Measurements from ENCODE around the gene PARP15.

The PARP15 gene

DNA sequence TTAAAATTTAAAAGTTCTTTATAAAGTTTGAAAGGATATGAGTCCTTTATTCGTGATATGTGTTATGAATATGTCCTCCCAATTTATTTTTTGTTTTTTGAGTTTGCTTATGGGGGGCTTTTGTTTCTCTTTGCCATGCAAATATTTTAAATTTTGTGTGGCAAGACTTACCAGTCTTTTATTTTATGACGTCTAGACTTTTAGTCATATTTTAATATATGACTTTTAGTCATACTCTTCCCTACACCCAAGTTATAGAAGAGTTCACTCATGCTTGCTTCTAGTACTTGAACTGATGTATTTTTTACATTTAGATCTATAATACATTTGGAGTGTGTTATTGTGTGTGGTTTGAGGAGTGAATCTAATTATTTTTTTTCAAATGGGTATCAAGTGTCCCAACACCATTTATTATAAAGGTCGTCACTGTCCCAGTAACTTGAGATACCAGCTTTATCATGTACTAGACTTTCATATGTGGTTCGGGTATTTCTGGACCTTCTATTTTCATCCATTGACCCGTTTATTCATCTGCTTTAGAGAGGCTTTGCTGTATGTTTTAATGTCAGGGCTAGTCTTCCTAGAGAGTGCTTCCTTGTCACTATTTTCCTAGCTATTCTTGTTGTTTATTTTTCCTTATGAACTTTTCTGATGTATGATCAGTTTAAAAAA is 755 bp downstream of the PARP15 start:
- no peaks in the 10 kb centered on the region for H3K27me3 ChIP-seq (ENCODE audit: insufficient read depth, low read length, poor library complexity)
- peaks cover 19% of the 10 kb centered on the region for H3K36me3 ChIP-seq (ENCODE audit: insufficient read depth, low read length)
- H3K9me3 ChIP-seq (ENCODE audit: insufficient read depth, low read length, severe bottlenecking): peaks cover 15% of the 10 kb centered on the region
- H3K4me1 ChIP-seq (ENCODE audit: insufficient read depth, low read length): peaks cover 32% of the 10 kb centered on the region
- DNase-seq (no peak), ATAC-seq (ENCODE audit: insufficient read depth, low read depth) (no peak)
- no peaks in the 10 kb centered on the region for H4K20me1 ChIP-seq (ENCODE audit: insufficient read depth, low read length)
- H3K4me2 ChIP-seq (ENCODE audit: insufficient read depth, low read length): peak overlapping the region; percentile 72
- peak overlapping the region; percentile 65 to 78 for H3K4me3 ChIP-seq (ENCODE audit: low read depth in 1 of 2, low read length in 2 of 2)
- H3K79me2 ChIP-seq (ENCODE audit: insufficient read depth, low read length): peaks cover 26% of the 10 kb centered on the region
- H2AFZ ChIP-seq (ENCODE audit: low read depth, low read length): peak overlapping the region; percentile 92
- H3K9ac ChIP-seq (ENCODE audit: low read depth, low read length): peak overlapping the region; percentile 83
- peak overlapping the region; percentile 89 for H3K27ac ChIP-seq (ENCODE audit: low read length)
- no peak for TF ChIP-seq EZH2 (IDR thresholded peaks at IDR 0.05; ENCODE audit: borderline replicate concordance, low read depth, low read length, severe bottlenecking)
- TF ChIP-seq, protein P1, sequence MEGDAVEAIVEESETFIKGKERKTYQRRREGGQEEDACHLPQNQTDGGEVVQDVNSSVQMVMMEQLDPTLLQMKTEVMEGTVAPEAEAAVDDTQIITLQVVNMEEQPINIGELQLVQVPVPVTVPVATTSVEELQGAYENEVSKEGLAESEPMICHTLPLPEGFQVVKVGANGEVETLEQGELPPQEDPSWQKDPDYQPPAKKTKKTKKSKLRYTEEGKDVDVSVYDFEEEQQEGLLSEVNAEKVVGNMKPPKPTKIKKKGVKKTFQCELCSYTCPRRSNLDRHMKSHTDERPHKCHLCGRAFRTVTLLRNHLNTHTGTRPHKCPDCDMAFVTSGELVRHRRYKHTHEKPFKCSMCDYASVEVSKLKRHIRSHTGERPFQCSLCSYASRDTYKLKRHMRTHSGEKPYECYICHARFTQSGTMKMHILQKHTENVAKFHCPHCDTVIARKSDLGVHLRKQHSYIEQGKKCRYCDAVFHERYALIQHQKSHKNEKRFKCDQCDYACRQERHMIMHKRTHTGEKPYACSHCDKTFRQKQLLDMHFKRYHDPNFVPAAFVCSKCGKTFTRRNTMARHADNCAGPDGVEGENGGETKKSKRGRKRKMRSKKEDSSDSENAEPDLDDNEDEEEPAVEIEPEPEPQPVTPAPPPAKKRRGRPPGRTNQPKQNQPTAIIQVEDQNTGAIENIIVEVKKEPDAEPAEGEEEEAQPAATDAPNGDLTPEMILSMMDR (IDR thresholded peaks at IDR 0.05; ENCODE audit: borderline replicate concordance, extremely low read depth, low read length, poor library complexity, severe bottlenecking): no peak

DNA sequence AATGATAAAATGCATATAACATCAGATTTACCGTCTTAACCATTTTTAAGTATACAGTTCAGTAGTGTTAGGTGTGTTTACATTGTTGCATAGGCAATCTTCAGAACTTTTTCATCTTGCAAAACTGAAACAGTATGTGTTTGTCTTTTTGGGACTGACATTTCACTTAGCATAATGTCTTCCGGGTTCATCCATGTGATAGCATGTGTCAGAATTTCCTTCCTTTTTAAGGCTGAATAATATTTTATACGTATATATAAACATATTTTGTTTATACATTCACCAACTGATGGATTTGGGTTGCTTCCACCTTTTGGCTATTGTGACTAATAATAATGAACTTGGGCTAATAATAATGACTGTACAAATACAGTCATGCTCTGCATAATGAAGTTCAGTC is 3.0 kb downstream of the PARP15 start:
- H4K20me1 ChIP-seq (ENCODE audit: insufficient read depth, low read length): no peaks in the 10 kb centered on the region
- no peak overlapping the region for H2AFZ ChIP-seq (ENCODE audit: low read depth, low read length)
- H3K4me2 ChIP-seq (ENCODE audit: insufficient read depth, low read length): no peak overlapping the region
- peaks cover 29% of the 10 kb centered on the region for H3K79me2 ChIP-seq (ENCODE audit: insufficient read depth, low read length)
- DNase-seq: no peak
- no peak overlapping the region for H3K4me3 ChIP-seq (ENCODE audit: low read depth in 1 of 2, low read length in 2 of 2)
- no peaks in the 10 kb centered on the region for H3K27me3 ChIP-seq (ENCODE audit: insufficient read depth, low read length, poor library complexity)
- no peak overlapping the region for H3K27ac ChIP-seq (ENCODE audit: low read length)
- no peak for ATAC-seq (ENCODE audit: insufficient read depth, low read depth)
- TF ChIP-seq, protein P1 (IDR thresholded peaks at IDR 0.05; ENCODE audit: borderline replicate concordance, extremely low read depth, low read length, poor library complexity, severe bottlenecking): no peak
- TF ChIP-seq EZH2 (IDR thresholded peaks at IDR 0.05; ENCODE audit: borderline replicate concordance, low read depth, low read length, severe bottlenecking): no peak
- H3K36me3 ChIP-seq (ENCODE audit: insufficient read depth, low read length): peaks cover 12% of the 10 kb centered on the region
- peaks cover 18% of the 10 kb centered on the region for H3K9me3 ChIP-seq (ENCODE audit: insufficient read depth, low read length, severe bottlenecking)
- H3K9ac ChIP-seq (ENCODE audit: low read depth, low read length): no peak overlapping the region
- peaks cover 32% of the 10 kb centered on the region for H3K4me1 ChIP-seq (ENCODE audit: insufficient read depth, low read length)

DNA sequence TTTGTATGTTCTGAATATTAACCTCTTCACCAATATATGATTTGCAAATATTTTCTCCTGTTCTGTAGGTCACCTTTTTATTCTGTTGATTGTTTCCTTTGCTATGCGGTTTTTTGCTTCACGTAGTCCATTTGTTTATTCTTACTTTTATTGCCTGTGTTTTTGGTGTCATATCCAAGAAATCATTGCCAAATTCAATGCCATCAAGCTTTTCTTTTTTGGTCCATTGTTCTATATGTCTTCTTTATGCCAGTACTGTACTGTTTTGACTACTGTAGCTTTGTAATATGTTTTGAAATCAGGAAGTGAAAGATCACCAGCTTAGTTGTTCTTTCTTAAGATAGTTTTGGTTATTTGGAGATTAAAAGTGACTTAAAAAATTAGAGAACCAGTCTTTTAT is 4.2 kb downstream of the PARP15 start:
- TF ChIP-seq, protein P1 (IDR thresholded peaks at IDR 0.05; ENCODE audit: borderline replicate concordance, extremely low read depth, low read length, poor library complexity, severe bottlenecking): no peak
- TF ChIP-seq EZH2 (IDR thresholded peaks at IDR 0.05; ENCODE audit: borderline replicate concordance, low read depth, low read length, severe bottlenecking): no peak
- H3K27me3 ChIP-seq (ENCODE audit: insufficient read depth, low read length, poor library complexity): no peaks in the 10 kb centered on the region
- peaks cover 12% of the 10 kb centered on the region for H3K36me3 ChIP-seq (ENCODE audit: insufficient read depth, low read length)
- H3K4me2 ChIP-seq (ENCODE audit: insufficient read depth, low read length): no peak overlapping the region
- H3K4me1 ChIP-seq (ENCODE audit: insufficient read depth, low read length): peaks cover 25% of the 10 kb centered on the region
- ATAC-seq (ENCODE audit: insufficient read depth, low read depth): no peak
- no peaks in the 10 kb centered on the region for H4K20me1 ChIP-seq (ENCODE audit: insufficient read depth, low read length)
- no peak overlapping the region for H2AFZ ChIP-seq (ENCODE audit: low read depth, low read length)
- H3K27ac ChIP-seq (ENCODE audit: low read length): no peak overlapping the region
- no peak overlapping the region for H3K9ac ChIP-seq (ENCODE audit: low read depth, low read length)
- H3K9me3 ChIP-seq (ENCODE audit: insufficient read depth, low read length, severe bottlenecking): peaks cover 18% of the 10 kb centered on the region
- H3K4me3 ChIP-seq (ENCODE audit: low read depth in 1 of 2, low read length in 2 of 2): no peak overlapping the region
- peaks cover 31% of the 10 kb centered on the region for H3K79me2 ChIP-seq (ENCODE audit: insufficient read depth, low read length)
- no peak for DNase-seq

Data from DND-41 (cell line).